Muscle of leg (tissue), 11 donors: ENCODE data around the gene AGAP3. TPM values are rescaled to one million over a fixed set of nuclear protein-coding genes. Genes with fewer than 3 reads are reported as not detected.

Experiments used
- DNase-seq: peaks from one replicate; pipeline ENCODE4 v3.0.0; 2013
- H3K27ac ChIP-seq: one replicate; pipeline ENCODE4 v1.5.1; 2013; ENCODE audit warnings: mild to moderate bottlenecking, low read length, control low read depth
- H3K27me3 ChIP-seq: one replicate; pipeline ENCODE4 v1.6.1; 2013; ENCODE audit warnings: low read length; ENCODE audit not compliant: control insufficient read depth, insufficient read depth
- H3K36me3 ChIP-seq: one replicate; pipeline ENCODE4 v1.6.1; 2013; ENCODE audit warnings: low read length; ENCODE audit not compliant: control insufficient read depth, insufficient read depth
- H3K4me1 ChIP-seq: one replicate; pipeline ENCODE4 v1.6.1; 2013; ENCODE audit warnings: low read length; ENCODE audit not compliant: control insufficient read depth, insufficient read depth
- H3K4me3 ChIP-seq: one replicate; pipeline ENCODE4 v1.5.1; 2013; ENCODE audit warnings: low read length, control low read depth
- H3K9me3 ChIP-seq: replicated peaks from 2 replicates; pipeline ENCODE4 v1.6.1; 2013; ENCODE audit warnings: low read depth, low read length; ENCODE audit not compliant: control insufficient read depth
- WGBS: methylation state at CpG from one replicate; pipeline ENCODE4 v1.1.5; 2013; ENCODE audit warnings: missing lambda C conversion rate; ENCODE audit not compliant: insufficient coverage; 5-methylcytosine and 5-hydroxymethylcytosine counted together
- polyA plus RNA-seq, 8 donors: library from polyadenylated mRNA; unstranded; fragments of 120-200 nt; gene quantifications; one replicate each; pipeline versions ENCODE4 v1.2.1 to v1.2.3, GENCODE V29; 2013; ENCODE audit warnings: inconsistent platforms in 1 of 8, low replicate concordance in 1 of 8; ENCODE audit not compliant: insufficient read length in 8 of 8, insufficient read depth in 1 of 8
- total RNA-seq: library from RNA; stranded (reverse); fragments of 120-200 nt; gene quantifications from one replicate; pipeline ENCODE4 v1.2.4, GENCODE V29; 2013

The AGAP3 gene
- total and polyA plus RNA-seq, 9 donors = 37.0 to 95.4 (median 74.6) TPM

GRCh38 chr7:151188252-151188542, 101.9 kb downstream of the AGAP3 start:
- 14% methylated on average over 2 of the region's 5 CpGs for WGBS
- Histone ChIP-seq H3K4me1 (peaks cover 22% of the 10 kb centered on the region), H3K4me3 (no peak overlapping the region), H3K36me3 (no peaks in the 10 kb centered on the region), H3K27ac (no peak overlapping the region), H3K9me3 (no peaks in the 10 kb centered on the region), H3K27me3 (peaks cover 2% of the 10 kb centered on the region)
- DNase-seq = no peak

DNA sequence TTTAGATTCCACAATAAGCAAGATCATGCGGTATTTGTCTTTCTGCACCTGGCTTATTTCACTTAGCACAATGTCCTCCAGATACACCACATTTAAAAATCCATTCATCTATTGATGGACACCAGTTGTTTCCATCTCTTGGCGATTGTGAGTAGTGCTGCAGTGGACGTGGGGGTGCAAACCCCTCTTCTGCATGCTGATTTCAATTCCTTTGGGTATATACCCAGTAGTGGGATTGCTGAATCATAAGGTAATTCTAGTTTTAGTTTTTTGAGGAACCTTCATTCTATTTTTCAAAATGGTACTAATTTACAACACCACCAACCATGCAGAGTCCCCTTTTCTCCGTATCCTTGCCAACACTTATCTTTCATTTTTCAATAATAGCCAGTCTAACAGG, 102.8 kb downstream of the AGAP3 start:
- DNase-seq = no peak
- H3K27ac ChIP-seq = no peak overlapping the region
- no peaks in the 10 kb centered on the region for H3K36me3 ChIP-seq
- H3K27me3 ChIP-seq = peaks cover 2% of the 10 kb centered on the region
- H3K4me1 ChIP-seq = peaks cover 22% of the 10 kb centered on the region
- no peaks in the 10 kb centered on the region for H3K9me3 ChIP-seq
- H3K4me3 ChIP-seq = no peak overlapping the region
- WGBS = no CpG with 5 or more reads among the region's 4 CpGs

GRCh38 chr7:151191544-151191943, 105.3 kb downstream of the AGAP3 start:
- H3K27ac ChIP-seq = no peak overlapping the region
- H3K36me3 ChIP-seq = no peaks in the 10 kb centered on the region
- peaks cover 11% of the 10 kb centered on the region for H3K27me3 ChIP-seq
- H3K9me3 ChIP-seq = no peaks in the 10 kb centered on the region
- DNase-seq = no peak
- H3K4me3 ChIP-seq = no peak overlapping the region
- peaks cover 16% of the 10 kb centered on the region for H3K4me1 ChIP-seq
- 78% methylated on average over 6 of the region's 12 CpGs for WGBS

GRCh38 chr7:151192002-151192539, 105.8 kb downstream of the AGAP3 start:
- Histone ChIP-seq H3K27ac (no peak overlapping the region), H3K4me1 (peaks cover 11% of the 10 kb centered on the region), H3K4me3 (no peak overlapping the region), H3K36me3 (no peaks in the 10 kb centered on the region), H3K9me3 (no peaks in the 10 kb centered on the region), H3K27me3 (peaks cover 11% of the 10 kb centered on the region)
- 94% methylated on average over 17 of the region's 23 CpGs for WGBS
- DNase-seq = no peak

DNA sequence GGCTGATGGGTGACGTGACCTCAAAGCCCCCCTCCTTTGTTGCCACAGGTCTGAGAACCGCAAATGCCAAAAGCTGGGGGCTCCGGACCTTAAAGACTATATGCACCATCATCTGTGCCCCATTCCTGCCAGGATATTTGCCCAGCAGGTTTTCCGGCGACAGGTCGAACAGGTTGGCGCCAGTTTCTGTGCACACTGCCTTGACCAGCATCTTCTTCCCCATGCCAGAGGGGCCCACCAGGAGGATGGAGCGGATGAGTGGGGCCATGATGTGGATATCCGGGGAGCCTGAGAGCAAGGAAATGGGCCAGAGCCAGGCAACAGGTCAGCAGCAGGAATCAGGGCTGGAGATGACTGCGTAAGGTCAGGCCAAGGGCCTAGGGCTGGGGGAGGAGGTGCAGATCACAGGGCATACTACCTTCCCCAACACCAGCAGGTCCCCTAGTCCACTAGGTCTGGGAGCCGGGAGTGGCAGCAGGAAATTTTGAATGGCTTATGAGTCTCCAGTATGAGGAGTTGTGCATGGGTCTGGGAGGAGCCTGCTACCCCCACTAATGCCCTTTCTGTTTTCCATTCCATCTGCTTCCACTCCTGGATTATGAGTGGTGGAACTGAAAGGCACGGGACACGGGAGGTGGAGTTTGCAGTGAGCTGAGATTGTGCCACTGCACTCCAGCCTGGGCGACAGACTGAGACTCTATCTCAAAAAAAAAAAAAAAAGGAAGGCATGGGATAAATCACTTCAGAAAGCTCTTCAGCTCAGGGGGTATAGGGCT, 107.1 kb downstream of the AGAP3 start:
- DNase-seq = no peak
- 75% methylated on average over 4 of the region's 14 CpGs for WGBS

More for the DNA sequence above, 107.1 kb downstream of the AGAP3 start:
- no peak overlapping the region for H3K27ac ChIP-seq
- no peaks in the 10 kb centered on the region for H3K36me3 ChIP-seq
- no peaks in the 10 kb centered on the region for H3K4me1 ChIP-seq
- no peaks in the 10 kb centered on the region for H3K9me3 ChIP-seq
- H3K4me3 ChIP-seq = no peak overlapping the region
- H3K27me3 ChIP-seq = peaks cover 12% of the 10 kb centered on the region

Other genes with a start within 250 kb of the AGAP3 start
- gene AOC1, start 234.0 kb upstream of the AGAP3 start, total RNA-seq = 0.04 TPM
- gene AOC1, start 234.0 kb upstream of the AGAP3 start, polyA plus RNA-seq = 1 to 10 TPM in 2 of 8 donors, under 1 TPM in 3, not detected in 3; 0.13 to 6.1 (median 0.27) TPM
- 9.7 TPM for gene KCNH2, start 108.2 kb upstream of the AGAP3 start, total RNA-seq
- 10 to 100 TPM; 14.4 to 26.9 (median 20.2) TPM for gene KCNH2, start 108.2 kb upstream of the AGAP3 start, polyA plus RNA-seq
- 4.9 TPM for gene NOS3, start 95.5 kb upstream of the AGAP3 start, total RNA-seq
- gene NOS3, start 95.5 kb upstream of the AGAP3 start, polyA plus RNA-seq = 1 to 10 TPM; 5.0 to 8.9 (median 7.0) TPM
- 0.22 TPM for gene ATG9B, start 62.0 kb upstream of the AGAP3 start, total RNA-seq
- gene ATG9B, start 62.0 kb upstream of the AGAP3 start, polyA plus RNA-seq = 1 to 10 TPM in 6 of 8 donors, under 1 TPM in 2; 0.92 to 3.0 (median 1.4) TPM
- gene ABCB8, start 58.0 kb upstream of the AGAP3 start, total RNA-seq = 13.4 TPM
- gene ABCB8, start 58.0 kb upstream of the AGAP3 start, polyA plus RNA-seq = 10 to 100 TPM; 12.8 to 26.5 (median 19.2) TPM
- 1.3 TPM for gene ASIC3, start 37.9 kb upstream of the AGAP3 start, total RNA-seq
- gene ASIC3, start 37.9 kb upstream of the AGAP3 start, polyA plus RNA-seq = 1 to 10 TPM; 2.0 to 9.2 (median 4.6) TPM
- 10.2 TPM for gene CDK5, start 28.6 kb upstream of the AGAP3 start, total RNA-seq
- gene CDK5, start 28.6 kb upstream of the AGAP3 start, polyA plus RNA-seq = 10 to 100 TPM in 5 of 8 donors, 1 to 10 TPM in 3; 8.2 to 12.2 (median 10.2) TPM
- gene SLC4A2, start 26.9 kb upstream of the AGAP3 start, total RNA-seq = 41.0 TPM
- 10 to 100 TPM; 58.3 to 78.1 (median 65.7) TPM for gene SLC4A2, start 26.9 kb upstream of the AGAP3 start, polyA plus RNA-seq
- gene FASTK, start 5.7 kb upstream of the AGAP3 start, total RNA-seq = 65.2 TPM
- gene FASTK, start 5.7 kb upstream of the AGAP3 start, polyA plus RNA-seq = 10 to 100 TPM; 74.3 to 90.1 (median 84.2) TPM
- gene TMUB1, start 3.0 kb upstream of the AGAP3 start, total RNA-seq = 19.0 TPM
- gene TMUB1, start 3.0 kb upstream of the AGAP3 start, polyA plus RNA-seq = 10 to 100 TPM; 29.8 to 51.2 (median 35.9) TPM
- gene GBX1, start 81.2 kb downstream of the AGAP3 start, total RNA-seq = 0.44 TPM
- gene GBX1, start 81.2 kb downstream of the AGAP3 start, polyA plus RNA-seq = 1 to 10 TPM in 5 of 8 donors, under 1 TPM in 3; 0.59 to 2.5 (median 1.5) TPM
- 3.1 TPM for gene ASB10, start 100.8 kb downstream of the AGAP3 start, total RNA-seq
- gene ASB10, start 100.8 kb downstream of the AGAP3 start, polyA plus RNA-seq = 1 to 10 TPM; 1.3 to 5.7 (median 3.0) TPM
- not detected for gene H2BK1, start 124.0 kb downstream of the AGAP3 start, total RNA-seq
- not detected for gene H2BK1, start 124.0 kb downstream of the AGAP3 start, polyA plus RNA-seq
- 18.5 TPM for gene ABCF2, start 140.7 kb downstream of the AGAP3 start, total RNA-seq
- 10 to 100 TPM; 17.3 to 21.1 (median 18.5) TPM for gene ABCF2, start 140.7 kb downstream of the AGAP3 start, polyA plus RNA-seq
- gene CHPF2, start 146.0 kb downstream of the AGAP3 start, total RNA-seq = 21.9 TPM
- 10 to 100 TPM; 20.1 to 32.6 (median 23.4) TPM for gene CHPF2, start 146.0 kb downstream of the AGAP3 start, polyA plus RNA-seq
- 106 TPM for gene SMARCD3, start 162.2 kb downstream of the AGAP3 start, total RNA-seq
- 100 to 1,000 TPM; 109 to 180 (median 151) TPM for gene SMARCD3, start 162.2 kb downstream of the AGAP3 start, polyA plus RNA-seq